RWPE2 (cell line): ENCODE results near the gene MXD3.
"Not testable (repeated sequence)": the region's sequence is repeated elsewhere in the genome, so short reads cannot be mapped to it uniquely, and the experiment has no call there.

ENCODE experiments used
- ATAC-seq: fragments of 200-7000 bp; cut with Tn5 transposase; 3 replicates; pipeline ENCODE4 v1.9.1; 2021; ENCODE audit warnings: low read depth
- DNase-seq: peaks from one replicate; pipeline ENCODE4 v3.0.0-alpha.2; 2020; ENCODE audit warnings: low spot score
- H3K27ac ChIP-seq: fragments of 450-650 bp; 2 replicates; pipeline ENCODE4 v1.5.1; 2017; ENCODE audit warnings: mild to moderate bottlenecking; ENCODE audit not compliant: poor library complexity, severe bottlenecking
- H3K27me3 ChIP-seq: fragments of 250-450 bp; sonication (Bioruptor Pico); 2 replicates; pipeline ENCODE4 v1.5.1; 2021; ENCODE audit warnings: mild to moderate bottlenecking, moderate library complexity; ENCODE audit not compliant: insufficient read depth, poor library complexity, severe bottlenecking
- H3K36me3 ChIP-seq: fragments of 250-450 bp; sonication (Bioruptor Pico); 2 replicates; pipeline ENCODE4 v1.5.1; 2020; ENCODE audit warnings: low read depth, mild to moderate bottlenecking, moderate library complexity
- H3K4me1 ChIP-seq: fragments of 250-450 bp; sonication (Bioruptor Pico); 2 replicates; pipeline ENCODE4 v1.5.1; 2021; ENCODE audit warnings: mild to moderate bottlenecking, moderate library complexity; ENCODE audit not compliant: insufficient read depth, poor library complexity, severe bottlenecking
- H3K4me3 ChIP-seq: fragments of 250-450 bp; sonication (Bioruptor Pico); 2 replicates; pipeline ENCODE4 v1.5.1; 2021; ENCODE audit warnings: mild to moderate bottlenecking, moderate library complexity; ENCODE audit not compliant: severe bottlenecking
- H3K9me3 ChIP-seq: fragments of 250-450 bp; sonication (Bioruptor Pico); 2 replicates; pipeline ENCODE4 v1.5.1; 2021; ENCODE audit warnings: mild to moderate bottlenecking, moderate library complexity; ENCODE audit not compliant: severe bottlenecking
- CTCF ChIP-seq: fragments of 450-650 bp; IDR thresholded peaks from one replicate; pipeline ENCODE4 v1.5.1; 2017; ENCODE audit warnings: mild to moderate bottlenecking, moderate library complexity; ENCODE audit not compliant: poor library complexity, severe bottlenecking

Gene MXD3

GRCh38 chr5:177347699-177348098, 36.0 kb upstream of the MXD3 start:
- DNase-seq (no peak), ATAC-seq (no peak)
- no peaks in the 10 kb centered on the region for H3K27me3 ChIP-seq
- H3K27ac ChIP-seq, result no peak overlapping the region
- peaks cover 12% of the 10 kb centered on the region for H3K4me1 ChIP-seq
- H3K9me3 ChIP-seq, result no peaks in the 10 kb centered on the region
- peaks cover 74% of the 10 kb centered on the region for H3K36me3 ChIP-seq
- H3K4me3 ChIP-seq, result no peak overlapping the region
- no peak for TF ChIP-seq CTCF

GRCh38 chr5:177346820-177347219, 35.1 kb upstream of the MXD3 start:
- Histone ChIP-seq H3K9me3 (no peaks in the 10 kb centered on the region), H3K4me1 (peaks cover 12% of the 10 kb centered on the region), H3K27ac (no peak overlapping the region), H3K4me3 (no peak overlapping the region), H3K36me3 (peaks cover 83% of the 10 kb centered on the region), H3K27me3 (no peaks in the 10 kb centered on the region)
- ATAC-seq (no peak), DNase-seq (no peak)
- TF ChIP-seq CTCF, result no peak

- Histone ChIP-seq H3K9me3 (no peaks in the 10 kb centered on the region), H3K4me1 (peaks cover 4% of the 10 kb centered on the region), H3K4me3 (no peak overlapping the region), H3K27ac (no peak overlapping the region), H3K36me3 (peaks cover 85% of the 10 kb centered on the region), H3K27me3 (no peaks in the 10 kb centered on the region)
- DNase-seq (no peak), ATAC-seq (no peak)
- TF ChIP-seq CTCF, result no peak
Measured at GRCh38 chr5:177344891-177345290, 33.2 kb upstream of the MXD3 start.

GRCh38 chr5:177343777-177344176, 32.1 kb upstream of the MXD3 start:
- H3K9me3 ChIP-seq, result no peaks in the 10 kb centered on the region
- no peak overlapping the region for H3K4me3 ChIP-seq
- no peaks in the 10 kb centered on the region for H3K4me1 ChIP-seq
- no peaks in the 10 kb centered on the region for H3K27me3 ChIP-seq
- H3K36me3 ChIP-seq, result peaks cover 86% of the 10 kb centered on the region
- DNase-seq, result no peak
- H3K27ac ChIP-seq, result no peak overlapping the region
- TF ChIP-seq CTCF, result no peak
- no peak for ATAC-seq

- ATAC-seq, DNase-seq, H3K4me3 ChIP-seq, H3K27me3 ChIP-seq, H3K9me3 ChIP-seq, H3K4me1 ChIP-seq, H3K27ac ChIP-seq: not testable (repeated sequence)
- H3K36me3 ChIP-seq, result peaks cover 90% of the 10 kb centered on the region
Measured at GRCh38 chr5:177343000-177343399, 31.3 kb upstream of the MXD3 start.
